H1 (cell line): Measurements from ENCODE around the gene MAPKAPK5. TPM values are rescaled to one million over a fixed set of nuclear protein-coding genes. Genes with fewer than 3 reads are reported as not detected.

ENCODE experiments used
- CHD2 ChIP-seq: IDR thresholded peaks from 2 replicates; pipeline ENCODE4 v1.6.1; 2012; ENCODE audit warnings: low read length, improper control_type of control experiment
- HDAC6 ChIP-seq: IDR thresholded peaks from one replicate; pipeline ENCODE4 v1.7.1; 2012; ENCODE audit warnings: low read depth, mild to moderate bottlenecking, inconsistent platforms, low read length, moderate library complexity
- NANOG ChIP-seq: IDR thresholded peaks from 2 replicates; pipeline ENCODE4 v1.6.1; 2011; ENCODE audit warnings: low read length, low read depth, mild to moderate bottlenecking, inconsistent platforms; ENCODE audit not compliant: insufficient read depth, poor library complexity, severe bottlenecking
- SIN3A ChIP-seq, 2 experiments: IDR thresholded peaks in 1 of 2; conservative IDR thresholded peaks in 1 of 2; 2 replicates each; pipeline ENCODE4 v1.6.1; 2011 to 2012; ENCODE audit warnings: low read length in 2 of 2, improper control_type of control experiment in 1 of 2, low read depth in 1 of 2, mild to moderate bottlenecking in 1 of 2
- SP4 ChIP-seq: IDR thresholded peaks from 2 replicates; pipeline ENCODE4 v1.6.1; 2012; ENCODE audit warnings: low read length, inconsistent platforms
- SRF ChIP-seq: IDR thresholded peaks from 2 replicates; pipeline ENCODE4 v1.6.1; 2011; ENCODE audit warnings: mild to moderate bottlenecking, low read depth, low read length, moderate library complexity
- YY1 ChIP-seq: IDR thresholded peaks from 2 replicates; pipeline ENCODE4 v1.6.1; 2011; ENCODE audit warnings: low read depth, mild to moderate bottlenecking, low read length
- polyA plus RNA-seq, 7 experiments: library from polyadenylated mRNA; depleted of rRNA in 3 of 7; stranded (reverse) in 5 of 7; unstranded in 2 of 7; fragments of >200 nt in 5 of 7; fragments of 200-250 nt in 2 of 7; gene quantifications; 1 replicate in 5 of 7; 2 replicates in 1 of 7; 4 replicates in 1 of 7; pipeline versions ENCODE4 v1.2.1 to v1.2.3, GENCODE V29; 2011 to 2013; ENCODE audit warnings: missing spikeins in 2 of 7, mixed read lengths in 2 of 7
- total RNA-seq: library from RNA; stranded (reverse); fragmentation: NEBNext Ultra II Directional; extraction: Animal tissue kit (Norgen Biotek cat#: 25700); gene quantifications from 2 replicates; pipeline ENCODE4 v1.2.1, GENCODE V29; 2021
- TF ChIP-seq, protein P1 (sequence below): fragments of 300-600 bp; sonication (generic); IDR thresholded peaks from 2 replicates; pipeline ENCODE4 v1.7.1; 2012; ENCODE audit warnings: low read length, moderate library complexity, mild to moderate bottlenecking, inconsistent platforms; ENCODE audit not compliant: insufficient replicate concordance
- TF ChIP-seq, protein P2 (sequence below), 3 experiments: IDR thresholded peaks; 1 replicate in 2 of 3; 2 replicates in 1 of 3; pipeline versions ENCODE4 v1.5.1 to v1.6.1; 2011; ENCODE audit warnings: low read length in 3 of 3, mild to moderate bottlenecking in 3 of 3, inconsistent platforms in 2 of 3, low read depth in 1 of 3, moderate library complexity in 1 of 3; ENCODE audit not compliant: insufficient read depth in 1 of 3; ENCODE audit errors: control extremely low read depth in 1 of 3

The MAPKAPK5 gene
- total and polyA plus RNA-seq, 2 of the 8 experiments (the other 6 are each of a cell fraction or from before 2014, with no cell fraction given), result 40.0 to 91.5 TPM

DNA sequence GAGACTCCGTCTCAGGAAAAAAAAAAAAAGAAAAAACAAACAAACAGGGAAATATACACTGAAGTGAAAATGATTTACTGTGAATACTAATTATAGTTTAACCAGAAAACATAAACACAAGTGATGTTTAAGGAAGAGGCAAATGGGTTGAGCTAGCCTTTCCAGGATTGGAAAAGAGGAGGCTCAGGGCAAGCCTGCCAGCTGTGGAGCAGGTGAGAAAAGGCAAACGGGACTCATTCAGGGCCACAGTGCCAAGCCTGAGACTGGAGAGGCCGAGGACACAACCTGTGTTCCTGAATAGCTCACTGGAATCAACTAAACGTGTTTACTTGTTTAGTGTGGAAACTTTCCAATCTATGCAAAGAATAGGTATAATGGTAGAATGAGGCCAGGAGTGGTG, 35.7 kb upstream of the MAPKAPK5 start (continued):
- TF ChIP-seq, protein P1, sequence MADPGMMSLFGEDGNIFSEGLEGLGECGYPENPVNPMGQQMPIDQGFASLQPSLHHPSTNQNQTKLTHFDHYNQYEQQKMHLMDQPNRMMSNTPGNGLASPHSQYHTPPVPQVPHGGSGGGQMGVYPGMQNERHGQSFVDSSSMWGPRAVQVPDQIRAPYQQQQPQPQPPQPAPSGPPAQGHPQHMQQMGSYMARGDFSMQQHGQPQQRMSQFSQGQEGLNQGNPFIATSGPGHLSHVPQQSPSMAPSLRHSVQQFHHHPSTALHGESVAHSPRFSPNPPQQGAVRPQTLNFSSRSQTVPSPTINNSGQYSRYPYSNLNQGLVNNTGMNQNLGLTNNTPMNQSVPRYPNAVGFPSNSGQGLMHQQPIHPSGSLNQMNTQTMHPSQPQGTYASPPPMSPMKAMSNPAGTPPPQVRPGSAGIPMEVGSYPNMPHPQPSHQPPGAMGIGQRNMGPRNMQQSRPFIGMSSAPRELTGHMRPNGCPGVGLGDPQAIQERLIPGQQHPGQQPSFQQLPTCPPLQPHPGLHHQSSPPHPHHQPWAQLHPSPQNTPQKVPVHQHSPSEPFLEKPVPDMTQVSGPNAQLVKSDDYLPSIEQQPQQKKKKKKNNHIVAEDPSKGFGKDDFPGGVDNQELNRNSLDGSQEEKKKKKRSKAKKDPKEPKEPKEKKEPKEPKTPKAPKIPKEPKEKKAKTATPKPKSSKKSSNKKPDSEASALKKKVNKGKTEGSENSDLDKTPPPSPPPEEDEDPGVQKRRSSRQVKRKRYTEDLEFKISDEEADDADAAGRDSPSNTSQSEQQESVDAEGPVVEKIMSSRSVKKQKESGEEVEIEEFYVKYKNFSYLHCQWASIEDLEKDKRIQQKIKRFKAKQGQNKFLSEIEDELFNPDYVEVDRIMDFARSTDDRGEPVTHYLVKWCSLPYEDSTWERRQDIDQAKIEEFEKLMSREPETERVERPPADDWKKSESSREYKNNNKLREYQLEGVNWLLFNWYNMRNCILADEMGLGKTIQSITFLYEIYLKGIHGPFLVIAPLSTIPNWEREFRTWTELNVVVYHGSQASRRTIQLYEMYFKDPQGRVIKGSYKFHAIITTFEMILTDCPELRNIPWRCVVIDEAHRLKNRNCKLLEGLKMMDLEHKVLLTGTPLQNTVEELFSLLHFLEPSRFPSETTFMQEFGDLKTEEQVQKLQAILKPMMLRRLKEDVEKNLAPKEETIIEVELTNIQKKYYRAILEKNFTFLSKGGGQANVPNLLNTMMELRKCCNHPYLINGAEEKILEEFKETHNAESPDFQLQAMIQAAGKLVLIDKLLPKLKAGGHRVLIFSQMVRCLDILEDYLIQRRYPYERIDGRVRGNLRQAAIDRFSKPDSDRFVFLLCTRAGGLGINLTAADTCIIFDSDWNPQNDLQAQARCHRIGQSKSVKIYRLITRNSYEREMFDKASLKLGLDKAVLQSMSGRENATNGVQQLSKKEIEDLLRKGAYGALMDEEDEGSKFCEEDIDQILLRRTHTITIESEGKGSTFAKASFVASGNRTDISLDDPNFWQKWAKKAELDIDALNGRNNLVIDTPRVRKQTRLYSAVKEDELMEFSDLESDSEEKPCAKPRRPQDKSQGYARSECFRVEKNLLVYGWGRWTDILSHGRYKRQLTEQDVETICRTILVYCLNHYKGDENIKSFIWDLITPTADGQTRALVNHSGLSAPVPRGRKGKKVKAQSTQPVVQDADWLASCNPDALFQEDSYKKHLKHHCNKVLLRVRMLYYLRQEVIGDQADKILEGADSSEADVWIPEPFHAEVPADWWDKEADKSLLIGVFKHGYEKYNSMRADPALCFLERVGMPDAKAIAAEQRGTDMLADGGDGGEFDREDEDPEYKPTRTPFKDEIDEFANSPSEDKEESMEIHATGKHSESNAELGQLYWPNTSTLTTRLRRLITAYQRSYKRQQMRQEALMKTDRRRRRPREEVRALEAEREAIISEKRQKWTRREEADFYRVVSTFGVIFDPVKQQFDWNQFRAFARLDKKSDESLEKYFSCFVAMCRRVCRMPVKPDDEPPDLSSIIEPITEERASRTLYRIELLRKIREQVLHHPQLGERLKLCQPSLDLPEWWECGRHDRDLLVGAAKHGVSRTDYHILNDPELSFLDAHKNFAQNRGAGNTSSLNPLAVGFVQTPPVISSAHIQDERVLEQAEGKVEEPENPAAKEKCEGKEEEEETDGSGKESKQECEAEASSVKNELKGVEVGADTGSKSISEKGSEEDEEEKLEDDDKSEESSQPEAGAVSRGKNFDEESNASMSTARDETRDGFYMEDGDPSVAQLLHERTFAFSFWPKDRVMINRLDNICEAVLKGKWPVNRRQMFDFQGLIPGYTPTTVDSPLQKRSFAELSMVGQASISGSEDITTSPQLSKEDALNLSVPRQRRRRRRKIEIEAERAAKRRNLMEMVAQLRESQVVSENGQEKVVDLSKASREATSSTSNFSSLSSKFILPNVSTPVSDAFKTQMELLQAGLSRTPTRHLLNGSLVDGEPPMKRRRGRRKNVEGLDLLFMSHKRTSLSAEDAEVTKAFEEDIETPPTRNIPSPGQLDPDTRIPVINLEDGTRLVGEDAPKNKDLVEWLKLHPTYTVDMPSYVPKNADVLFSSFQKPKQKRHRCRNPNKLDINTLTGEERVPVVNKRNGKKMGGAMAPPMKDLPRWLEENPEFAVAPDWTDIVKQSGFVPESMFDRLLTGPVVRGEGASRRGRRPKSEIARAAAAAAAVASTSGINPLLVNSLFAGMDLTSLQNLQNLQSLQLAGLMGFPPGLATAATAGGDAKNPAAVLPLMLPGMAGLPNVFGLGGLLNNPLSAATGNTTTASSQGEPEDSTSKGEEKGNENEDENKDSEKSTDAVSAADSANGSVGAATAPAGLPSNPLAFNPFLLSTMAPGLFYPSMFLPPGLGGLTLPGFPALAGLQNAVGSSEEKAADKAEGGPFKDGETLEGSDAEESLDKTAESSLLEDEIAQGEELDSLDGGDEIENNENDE, result no peak
- no peak for TF ChIP-seq SIN3A (conservative IDR thresholded peaks at IDR 0.05 in 1 of 2, IDR thresholded peaks at IDR 0.05 in 1 of 2; ENCODE audit: low read depth in 1 of 2, low read length in 2 of 2)
- TF ChIP-seq CHD2, result no peak
- TF ChIP-seq SP4, result no peak
- TF ChIP-seq HDAC6, result no peak
- no peak for TF ChIP-seq SRF
- TF ChIP-seq, protein P2, sequence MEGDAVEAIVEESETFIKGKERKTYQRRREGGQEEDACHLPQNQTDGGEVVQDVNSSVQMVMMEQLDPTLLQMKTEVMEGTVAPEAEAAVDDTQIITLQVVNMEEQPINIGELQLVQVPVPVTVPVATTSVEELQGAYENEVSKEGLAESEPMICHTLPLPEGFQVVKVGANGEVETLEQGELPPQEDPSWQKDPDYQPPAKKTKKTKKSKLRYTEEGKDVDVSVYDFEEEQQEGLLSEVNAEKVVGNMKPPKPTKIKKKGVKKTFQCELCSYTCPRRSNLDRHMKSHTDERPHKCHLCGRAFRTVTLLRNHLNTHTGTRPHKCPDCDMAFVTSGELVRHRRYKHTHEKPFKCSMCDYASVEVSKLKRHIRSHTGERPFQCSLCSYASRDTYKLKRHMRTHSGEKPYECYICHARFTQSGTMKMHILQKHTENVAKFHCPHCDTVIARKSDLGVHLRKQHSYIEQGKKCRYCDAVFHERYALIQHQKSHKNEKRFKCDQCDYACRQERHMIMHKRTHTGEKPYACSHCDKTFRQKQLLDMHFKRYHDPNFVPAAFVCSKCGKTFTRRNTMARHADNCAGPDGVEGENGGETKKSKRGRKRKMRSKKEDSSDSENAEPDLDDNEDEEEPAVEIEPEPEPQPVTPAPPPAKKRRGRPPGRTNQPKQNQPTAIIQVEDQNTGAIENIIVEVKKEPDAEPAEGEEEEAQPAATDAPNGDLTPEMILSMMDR (IDR thresholded peaks at IDR 0.05; ENCODE audit: control extremely low read depth in 1 of 3, insufficient read depth in 1 of 3, low read depth in 1 of 3, low read length in 3 of 3), result no peak
- TF ChIP-seq YY1, result no peak
- no peak for TF ChIP-seq NANOG
